K562 (cell line): ENCODE results near the gene DNAH10. TPM values are rescaled to one million over a fixed set of nuclear protein-coding genes. Genes with fewer than 3 reads are reported as not detected.

Experiments used
- ATAC-seq: fragments of 200-7000 bp; cut with Tn5 transposase; 3 replicates; pipeline ENCODE4 v1.9.1; 2020; ENCODE audit warnings: moderate library complexity
- BruUV-seq: library from RNA; stranded (reverse); fragments of 400-500 nt; replicated peaks from 2 replicates; lab custom pipeline; 2021; lab: Mats Ljungman, UMichigan
- CTCF ChIA-PET: fragments of 300-600 bp; formaldehyde crosslinking; extraction: SDS; loops from one replicate; lab custom pipeline; 2021; ENCODE audit warnings: low intra/inter-chr PET ratio; lab: Yijun Ruan, JAX
- POLR2A ChIA-PET: fragments of 300-600, 350-650 bp; sonication (Branson Sonifier 250); formaldehyde crosslinking; extraction: SDS; loops from one replicate; lab custom pipeline; 2021; ENCODE audit warnings: antibody characterized with exemption, inconsistent platforms; lab: Yijun Ruan, JAX
- DNase-seq, 4 experiments: peaks; one replicate each; pipeline versions ENCODE4 v3.0.0 to v3.0.0-alpha.2; 2011 to 2018; ENCODE audit warnings: low spot score in 3 of 4, mixed read lengths in 3 of 4; ENCODE audit errors: extremely low read depth in 1 of 4
- FAIRE-seq: peaks from 2 replicates; lab custom pipeline; 2011; peaks lifted over from hg19 to GRCh38; lab: Jason Lieb, UNC
- H2AFZ ChIP-seq: 2 replicates; pipeline ENCODE4 v1.6.0; 2011; ENCODE audit warnings: low read depth, low read length, control low read depth, inconsistent platforms
- H3K27ac ChIP-seq: fragments of 200-600 bp; 3 replicates; pipeline ENCODE4 v1.8.0; 2011; ENCODE audit warnings: low read depth, mild to moderate bottlenecking, control low read depth, inconsistent platforms, low read length, moderate library complexity, mixed read lengths; ENCODE audit errors: extremely low read depth
- H3K27me3 ChIP-seq, 2 experiments: fragments of 300-600 bp in 1 of 2; 2 replicates in 1 of 2; 3 replicates in 1 of 2; pipeline versions ENCODE4 v1.6.0 to v1.8.0; 2011; ENCODE audit warnings: inconsistent platforms in 2 of 2, low read length in 2 of 2, mild to moderate bottlenecking in 1 of 2, mixed read lengths in 1 of 2, moderate library complexity in 1 of 2; ENCODE audit not compliant: control insufficient read depth in 2 of 2, insufficient read depth in 2 of 2
- H3K36me3 ChIP-seq: fragments of 300-600 bp; 3 replicates; pipeline ENCODE4 v1.8.0; 2011; ENCODE audit warnings: mild to moderate bottlenecking, low read length, inconsistent platforms; ENCODE audit not compliant: control insufficient read depth, insufficient read depth
- H3K4me1 ChIP-seq, 2 experiments: fragments of 200-600 bp in 1 of 2; replicated peaks in 1 of 2; 2 replicates in 1 of 2; 3 replicates in 1 of 2; pipeline versions ENCODE4 v1.5.1 to v1.8.0; 2011; ENCODE audit warnings: inconsistent platforms in 2 of 2, low read length in 2 of 2, mild to moderate bottlenecking in 1 of 2, mixed read lengths in 1 of 2, moderate library complexity in 1 of 2; ENCODE audit not compliant: control insufficient read depth in 2 of 2, insufficient read depth in 2 of 2
- H3K4me2 ChIP-seq: 2 replicates; pipeline ENCODE4 v1.6.1; 2011; ENCODE audit warnings: low read length, control low read depth, inconsistent platforms, mixed read lengths; ENCODE audit not compliant: insufficient read depth
- H3K4me3 ChIP-seq: fragments of 200-600 bp; sonication (generic), shearing (Covaris generic); 2 replicates; pipeline ENCODE4 v1.5.1; 2016; ENCODE audit warnings: control low read depth, inconsistent platforms
- H3K79me2 ChIP-seq: fragments of 200-600 bp; 3 replicates; pipeline ENCODE4 v1.8.0; 2011; ENCODE audit warnings: low read length, inconsistent platforms; ENCODE audit not compliant: control insufficient read depth, insufficient read depth
- H3K9ac ChIP-seq, 2 experiments: 2 replicates each; pipeline versions ENCODE4 v1.6.0 to v1.6.1; 2011; ENCODE audit warnings: low read depth in 2 of 2, low read length in 2 of 2, control low read depth in 1 of 2, inconsistent platforms in 1 of 2, mild to moderate bottlenecking in 1 of 2, mixed read lengths in 1 of 2; ENCODE audit not compliant: insufficient read depth in 1 of 2
- H3K9me1 ChIP-seq: one replicate; pipeline ENCODE4 v1.6.0; 2011; ENCODE audit warnings: inconsistent platforms, mild to moderate bottlenecking, low read length, moderate library complexity; ENCODE audit not compliant: control insufficient read depth, insufficient read depth
- H3K9me3 ChIP-seq: replicated peaks from 2 replicates; pipeline ENCODE4 v1.5.1; 2011; ENCODE audit warnings: low read depth, low read length, inconsistent platforms; ENCODE audit not compliant: control insufficient read depth, insufficient read depth
- H4K20me1 ChIP-seq: replicated peaks from 2 replicates; pipeline ENCODE4 v1.6.1; 2011; ENCODE audit warnings: low read length, inconsistent platforms, mixed read lengths; ENCODE audit not compliant: control insufficient read depth, insufficient read depth
- CREB1 ChIP-seq, 2 experiments: sonication (generic) in 1 of 2; formaldehyde crosslinking in 1 of 2; IDR thresholded peaks; 2 replicates each; pipeline versions ENCODE4 v1.6.1 to v1.8.0; 2012 to 2022; ENCODE audit warnings: inconsistent platforms in 1 of 2, mild to moderate bottlenecking in 1 of 2, missing genetic modification reagents in 1 of 2, moderate library complexity in 1 of 2
- ETV1 ChIP-seq: fragments of 450-650 bp; conservative IDR thresholded peaks from 2 replicates; pipeline ENCODE4 v1.6.1; 2016; ENCODE audit warnings: missing genetic modification characterization, control low read depth, low read depth, missing compliant biosample characterization
- FOXM1 ChIP-seq, 2 experiments: fragments of 450-650 bp in 1 of 2; sonication (generic) in 1 of 2; formaldehyde crosslinking in 1 of 2; IDR thresholded peaks; 2 replicates each; pipeline versions ENCODE4 v1.6.1 to v1.9.0; 2017 to 2022; ENCODE audit warnings: low read depth in 2 of 2, mild to moderate bottlenecking in 2 of 2, missing genetic modification reagents in 1 of 2, moderate library complexity in 1 of 2
- HLTF ChIP-seq: fragments of 450-650 bp; IDR thresholded peaks from 2 replicates; pipeline ENCODE4 v1.6.1; 2016
- MCM3 ChIP-seq: fragments of 450-650 bp; IDR thresholded peaks from 2 replicates; pipeline ENCODE4 v1.6.1; 2016
- NELFE ChIP-seq: IDR thresholded peaks from 2 replicates; pipeline ENCODE4 v1.6.1; 2011; ENCODE audit warnings: mild to moderate bottlenecking; ENCODE audit not compliant: insufficient read depth, insufficient read length
- PCBP2 ChIP-seq: fragments of 200-400 bp; formaldehyde crosslinking; IDR thresholded peaks from 2 replicates; pipeline ENCODE4 v1.6.1; 2018; ENCODE audit warnings: low read length, low read depth, mild to moderate bottlenecking, moderate library complexity; ENCODE audit not compliant: poor library complexity, severe bottlenecking
- PML ChIP-seq: IDR thresholded peaks from 2 replicates; pipeline ENCODE4 v1.6.1; 2012; ENCODE audit warnings: low read length, inconsistent platforms
- SIX5 ChIP-seq, 2 experiments: IDR thresholded peaks; 2 replicates each; pipeline ENCODE4 v1.6.1; 2011; ENCODE audit warnings: low read length in 2 of 2, borderline replicate concordance in 1 of 2, low read depth in 1 of 2, mild to moderate bottlenecking in 1 of 2, moderate library complexity in 1 of 2; ENCODE audit not compliant: insufficient read depth in 1 of 2
- THRA ChIP-seq: fragments of 450-650 bp; IDR thresholded peaks from 2 replicates; pipeline ENCODE4 v1.6.1; 2017; ENCODE audit warnings: mild to moderate bottlenecking, moderate library complexity
- U2AF2 ChIP-seq: fragments of 200-400 bp; formaldehyde crosslinking; optimal IDR thresholded peaks from 2 replicates; pipeline ENCODE3; 2017; ENCODE audit warnings: low read depth, mild to moderate bottlenecking, low read length
- ZNF197 ChIP-seq: fragments of 200-800 bp; sonication (Bioruptor generic); IDR thresholded peaks from 2 replicates; pipeline ENCODE4 v1.6.1; 2016; ENCODE audit warnings: low read depth, missing genetic modification characterization, missing compliant biosample characterization
- ZNF316 ChIP-seq: fragments of 450-650 bp; IDR thresholded peaks from 2 replicates; pipeline ENCODE4 v1.6.1; 2016
- ZNF398 ChIP-seq: fragments of 250-450 bp; sonication (Bioruptor Pico); IDR thresholded peaks from 2 replicates; pipeline ENCODE4 v1.8.0; 2021; ENCODE audit warnings: moderate library complexity, mild to moderate bottlenecking, inconsistent platforms
- ZNF551 ChIP-seq: fragments of 250-450 bp; sonication (Bioruptor Pico); IDR thresholded peaks from 2 replicates; pipeline ENCODE4 v1.5.0; 2021; ENCODE audit warnings: mild to moderate bottlenecking, moderate library complexity
- ZNF583 ChIP-seq: fragments of 250-450 bp; sonication (Bioruptor Pico); IDR thresholded peaks from 2 replicates; pipeline ENCODE4 v1.4.0; 2020
- WGBS: fragments of 100-300 bp; shearing (Covaris generic); methylation state at CpG from one replicate; pipeline ENCODE4 v1.1.6; 2016; ENCODE audit warnings: low coverage, mixed read lengths; ENCODE audit not compliant: insufficient coverage; ENCODE audit errors: missing lambda C conversion rate; 5-methylcytosine and 5-hydroxymethylcytosine counted together
- in situ Hi-C: fragments of 300-500 bp; cut with MboI; formaldehyde crosslinking; loops from 4 replicates; pipeline ENCODE4 v1.15.0; 2018; ENCODE audit warnings: inconsistent platforms, mixed read lengths
- intact Hi-C: fragments of 100-400 bp; cut with micrococcal nuclease; formaldehyde crosslinking; loops from 2 replicates; pipeline ENCODE4 v1.14.2; 2022
- polyA plus RNA-seq, 8 experiments: library from polyadenylated mRNA; depleted of rRNA in 4 of 8; stranded (reverse) in 5 of 8; unstranded in 3 of 8; fragments of >200 nt; fragmentation: Nextera tagmentation in 2 of 8; fragmentation: Illumina TruSeq in 1 of 8; extraction: Ambion mirVana in 2 of 8; extraction: Trizol in 1 of 8; gene quantifications; 2 replicates each; pipeline versions ENCODE4 v1.2.1 to v1.2.3, GENCODE V29; 2011 to 2014; ENCODE audit warnings: inconsistent platforms in 1 of 8, missing spikeins in 1 of 8
- total RNA-seq, 7 experiments: library from RNA; depleted of rRNA in 6 of 7; stranded (reverse); fragments of >200 nt in 6 of 7; fragmentation: Illumina TruSeq in 2 of 7; extraction: Trizol in 2 of 7; gene quantifications; 2 replicates each; pipeline versions ENCODE4 v1.2.1 to v1.2.3, GENCODE V29; 2011 to 2021; ENCODE audit warnings: low replicate concordance in 1 of 7
- TF ChIP-seq, protein P1 (sequence below): fragments of 450-650 bp; IDR thresholded peaks from 2 replicates; pipeline ENCODE4 v1.6.1; 2014; ENCODE audit warnings: low read depth, mild to moderate bottlenecking, moderate library complexity, borderline replicate concordance

DNAH10 gene
- total and polyA plus RNA-seq, 9 of the 15 experiments (the other 6 are each of a cell fraction or from before 2014, with no cell fraction given) = 0.01 to 0.06 (median 0.04) TPM; not detected in 1

DNA sequence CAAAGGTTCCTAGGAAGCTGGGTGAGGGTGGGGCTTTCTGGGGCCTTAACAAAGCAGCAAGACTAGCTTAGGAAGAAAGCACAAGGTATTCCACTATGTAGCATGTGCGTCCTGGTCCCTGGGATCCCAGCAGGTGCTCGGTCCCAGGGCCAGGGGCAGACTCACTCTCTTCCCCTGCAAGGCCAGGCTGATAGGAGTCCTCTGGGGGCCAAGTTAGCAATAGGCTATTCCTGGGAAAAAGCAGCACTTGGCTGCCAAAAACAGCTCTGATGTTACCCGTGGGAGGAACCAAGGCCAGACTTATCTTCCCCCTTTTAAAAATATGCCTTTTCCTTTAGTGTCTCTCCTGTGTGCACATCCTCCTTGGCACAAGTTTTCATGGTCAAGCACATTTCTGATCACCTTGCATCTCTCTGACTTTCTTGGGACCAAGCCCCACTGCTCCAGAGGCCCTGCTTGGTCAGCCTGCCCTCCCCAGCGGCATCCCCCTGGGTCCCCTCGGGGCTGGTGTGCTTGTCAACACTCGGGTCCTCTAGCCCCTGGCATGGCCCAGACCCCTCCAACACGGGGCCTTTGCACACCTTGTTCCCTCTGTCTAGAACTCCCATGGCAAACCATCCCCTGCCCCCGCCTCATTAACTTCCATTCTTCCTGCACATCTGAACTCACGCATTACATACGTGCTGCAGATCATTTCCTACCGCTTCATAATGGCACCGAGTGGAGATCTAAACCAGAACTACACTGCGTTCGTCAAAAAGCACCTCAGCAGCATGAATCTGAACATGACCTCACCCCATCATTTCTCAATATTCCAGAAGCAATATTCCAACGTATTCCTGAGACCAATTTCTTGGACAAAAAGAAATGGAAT lies 188.6 kb downstream of the DNAH10 start:
- Histone ChIP-seq H3K79me2 (no peaks in the 10 kb centered on the region), H3K27me3 (peaks cover 0 to 6% of the 10 kb centered on the region in 2 experiments; a peak in 2 of 5 replicates), H3K9me3 (no peaks in the 10 kb centered on the region), H3K4me1 (peaks cover 8 to 9% of the 10 kb centered on the region in 2 experiments; a peak in 4 of 5 replicates), H3K9me1 (no peaks in the 10 kb centered on the region), H4K20me1 (no peaks in the 10 kb centered on the region), H3K4me2 (no peak overlapping the region), H3K9ac (no peak overlapping the region), H3K36me3 (no peaks in the 10 kb centered on the region), H3K27ac (no peak overlapping the region), H2AFZ (no peak overlapping the region), H3K4me3 (no peak overlapping the region)
- ATAC-seq (no peak; the same call in 2 of the 3 replicates), DNase-seq (no peak), FAIRE-seq (no peak)
- POLR2A ChIA-PET = interaction anchor here (1.0 to 1.3 kb wide), 2 partner anchors 9 to 11 kb away, joined by 3 to 5 read pairs; no protein-coding TSS in a partner anchor
- intact Hi-C loops = no loop called here
- CTCF ChIA-PET = no interaction called here
- in situ Hi-C loops = no loop called here
- no TSS peak for BruUV-seq
- 49% methylated on average over 15 of the region's 15 CpGs for WGBS
- TF ChIP-seq, protein P1, sequence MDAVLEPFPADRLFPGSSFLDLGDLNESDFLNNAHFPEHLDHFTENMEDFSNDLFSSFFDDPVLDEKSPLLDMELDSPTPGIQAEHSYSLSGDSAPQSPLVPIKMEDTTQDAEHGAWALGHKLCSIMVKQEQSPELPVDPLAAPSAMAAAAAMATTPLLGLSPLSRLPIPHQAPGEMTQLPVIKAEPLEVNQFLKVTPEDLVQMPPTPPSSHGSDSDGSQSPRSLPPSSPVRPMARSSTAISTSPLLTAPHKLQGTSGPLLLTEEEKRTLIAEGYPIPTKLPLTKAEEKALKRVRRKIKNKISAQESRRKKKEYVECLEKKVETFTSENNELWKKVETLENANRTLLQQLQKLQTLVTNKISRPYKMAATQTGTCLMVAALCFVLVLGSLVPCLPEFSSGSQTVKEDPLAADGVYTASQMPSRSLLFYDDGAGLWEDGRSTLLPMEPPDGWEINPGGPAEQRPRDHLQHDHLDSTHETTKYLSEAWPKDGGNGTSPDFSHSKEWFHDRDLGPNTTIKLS = no peak
- TF ChIP-seq FOXM1 (IDR thresholded peaks at IDR 0.05; ENCODE audit: low read depth) (no peak), FOXM1 (CRISPR knock-in tag; IDR thresholded peaks at IDR 0.05; ENCODE audit: low read depth) (no peak), THRA (no peak), NELFE (no peak), CREB1 (IDR thresholded peaks at IDR 0.05) (no peak), CREB1 (CRISPR knock-in tag; IDR thresholded peaks at IDR 0.05) (no peak), ZNF551 (no peak), U2AF2 (no peak), ZNF583 (CRISPR knock-in tag) (no peak), ETV1 (tag) (no peak), PCBP2 (no peak), MCM3 (no peak), ZNF197 (no peak), ZNF398 (CRISPR knock-in tag) (no peak), PML (no peak), SIX5 (IDR thresholded peaks at IDR 0.05; ENCODE audit: borderline replicate concordance in 1 of 2, insufficient read depth in 1 of 2, low read depth in 1 of 2, low read length in 2 of 2) (no peak), HLTF (no peak), ZNF316 (no peak)
